Measurements from ENCODE around the gene IP6K1. TPM values are rescaled to one million over a fixed set of nuclear protein-coding genes. Genes with fewer than 3 reads are reported as not detected.
"Not testable (repeated sequence)": the region's sequence is repeated elsewhere in the genome, so short reads cannot be mapped to it uniquely, and the experiment has no call there.

The IP6K1 gene
- total RNA-seq, 1 donor from 2014 or later = 49.3 TPM

- no peak overlapping the region for H3K4me3 Mint-ChIP-seq
- intact Hi-C loops (cut with micrococcal nuclease) = loop anchor here (1.0 kb wide), 5 partner anchors 16 to 203 kb away; partner anchors contain the start of gene AMIGO3
- DNase-seq (ENCODE audit: low spot score) = peak; percentile 57
These were observed 82.9 kb downstream of the IP6K1 start for GRCh38 chr3:49703443-49703927.

GRCh38 chr3:49702672-49703071, 83.7 kb downstream of the IP6K1 start:
- H3K36me3 Mint-ChIP-seq (ENCODE audit: low read depth) = peaks cover 3% of the 10 kb centered on the region
- no peak overlapping the region for H3K4me3 Mint-ChIP-seq
- DNase-seq (ENCODE audit: low spot score) = no peak
- no peaks in the 10 kb centered on the region for H3K9me3 Mint-ChIP-seq
- H3K4me1 Mint-ChIP-seq (ENCODE audit: low read depth) = no peaks in the 10 kb centered on the region
- intact Hi-C loops (cut with micrococcal nuclease) = loop anchor here (1.0 kb wide), 5 partner anchors 17 to 204 kb away; partner anchors contain the start of gene AMIGO3
- H3K27me3 Mint-ChIP-seq (ENCODE audit: insufficient read depth) = no peaks in the 10 kb centered on the region
- no peak overlapping the region for H3K27ac Mint-ChIP-seq

More at GRCh38 chr3:49703443-49703927, 82.9 kb downstream of the IP6K1 start:
- no peaks in the 10 kb centered on the region for H3K27me3 Mint-ChIP-seq (ENCODE audit: insufficient read depth)
- H3K36me3 Mint-ChIP-seq (ENCODE audit: low read depth) = peaks cover 5% of the 10 kb centered on the region
- H3K9me3 Mint-ChIP-seq = no peaks in the 10 kb centered on the region
- no peak overlapping the region for H3K27ac Mint-ChIP-seq
- H3K4me1 Mint-ChIP-seq (ENCODE audit: low read depth) = no peaks in the 10 kb centered on the region

GRCh38 chr3:49701388-49702077, 84.8 kb downstream of the IP6K1 start:
- no peaks in the 10 kb centered on the region for H3K9me3 Mint-ChIP-seq
- H3K4me1 Mint-ChIP-seq (ENCODE audit: low read depth) = no peaks in the 10 kb centered on the region
- H3K27me3 Mint-ChIP-seq (ENCODE audit: insufficient read depth) = no peaks in the 10 kb centered on the region
- no peak overlapping the region for H3K4me3 Mint-ChIP-seq
- H3K36me3 Mint-ChIP-seq (ENCODE audit: low read depth) = peaks cover 1% of the 10 kb centered on the region
- H3K27ac Mint-ChIP-seq = no peak overlapping the region
- intact Hi-C loops (cut with micrococcal nuclease) = no loop called here
- no peak for DNase-seq (ENCODE audit: low spot score)

- no peak overlapping the region for H3K27ac Mint-ChIP-seq
These were observed 85.8 kb downstream of the IP6K1 start for GRCh38 chr3:49700453-49701128.

GRCh38 chr3:49700014-49700413, 86.3 kb downstream of the IP6K1 start:
- no peaks in the 10 kb centered on the region for H3K9me3 Mint-ChIP-seq
- intact Hi-C loops (cut with micrococcal nuclease) = no loop called here
- H3K27me3 Mint-ChIP-seq (ENCODE audit: insufficient read depth) = no peaks in the 10 kb centered on the region
- H3K4me3 Mint-ChIP-seq = no peak overlapping the region
- DNase-seq (ENCODE audit: low spot score) = no peak
- peaks cover 1% of the 10 kb centered on the region for H3K36me3 Mint-ChIP-seq (ENCODE audit: low read depth)
- H3K4me1 Mint-ChIP-seq (ENCODE audit: low read depth) = no peaks in the 10 kb centered on the region
- no peak overlapping the region for H3K27ac Mint-ChIP-seq

More at GRCh38 chr3:49700453-49701128, 85.8 kb downstream of the IP6K1 start:
- H3K4me1 Mint-ChIP-seq (ENCODE audit: low read depth) = no peaks in the 10 kb centered on the region
- peaks cover 1% of the 10 kb centered on the region for H3K36me3 Mint-ChIP-seq (ENCODE audit: low read depth)
- no peaks in the 10 kb centered on the region for H3K27me3 Mint-ChIP-seq (ENCODE audit: insufficient read depth)
- no peak for DNase-seq (ENCODE audit: low spot score)
- no peak overlapping the region for H3K4me3 Mint-ChIP-seq
- intact Hi-C loops (cut with micrococcal nuclease) = no loop called here
- H3K9me3 Mint-ChIP-seq = no peaks in the 10 kb centered on the region

- Mint-ChIP-seq H3K27me3 (ENCODE audit: insufficient read depth) (no peaks in the 10 kb centered on the region), H3K4me3 (no peak overlapping the region), H3K4me1 (ENCODE audit: low read depth) (no peaks in the 10 kb centered on the region), H3K27ac (no peak overlapping the region), H3K36me3 (ENCODE audit: low read depth) (peaks cover 1% of the 10 kb centered on the region), H3K9me3 (no peaks in the 10 kb centered on the region)
- intact Hi-C loops (cut with micrococcal nuclease) = no loop called here
- DNase-seq (ENCODE audit: low spot score) = no peak
These were observed 86.9 kb downstream of the IP6K1 start for GRCh38 chr3:49699281-49699979.

GRCh38 chr3:49695350-49696015, 90.9 kb downstream of the IP6K1 start:
- H3K36me3 Mint-ChIP-seq (ENCODE audit: low read depth); H3K27ac Mint-ChIP-seq; intact Hi-C loops (cut with micrococcal nuclease); DNase-seq (ENCODE audit: low spot score); H3K27me3 Mint-ChIP-seq (ENCODE audit: insufficient read depth); H3K9me3 Mint-ChIP-seq; H3K4me1 Mint-ChIP-seq (ENCODE audit: low read depth); H3K4me3 Mint-ChIP-seq: not testable (repeated sequence)

- H3K9me3 Mint-ChIP-seq; H3K27me3 Mint-ChIP-seq (ENCODE audit: insufficient read depth); intact Hi-C loops (cut with micrococcal nuclease); DNase-seq (ENCODE audit: low spot score); H3K27ac Mint-ChIP-seq; H3K36me3 Mint-ChIP-seq (ENCODE audit: low read depth); H3K4me3 Mint-ChIP-seq: not testable (repeated sequence)
- H3K4me1 Mint-ChIP-seq (ENCODE audit: low read depth) = peaks cover 15% of the 10 kb centered on the region
These were observed 91.8 kb downstream of the IP6K1 start for GRCh38 chr3:49694409-49695070.

- not testable (repeated sequence) for H3K36me3 Mint-ChIP-seq (ENCODE audit: low read depth)
- peaks cover 21% of the 10 kb centered on the region for H3K4me1 Mint-ChIP-seq (ENCODE audit: low read depth)
These were observed 94.9 kb downstream of the IP6K1 start for GRCh38 chr3:49691481-49691880.

GRCh38 chr3:49690856-49691255, 95.5 kb downstream of the IP6K1 start:
- H3K4me3 Mint-ChIP-seq = peak overlapping the region; percentile 97
- H3K36me3 Mint-ChIP-seq (ENCODE audit: low read depth); H3K9me3 Mint-ChIP-seq; intact Hi-C loops (cut with micrococcal nuclease); H3K27me3 Mint-ChIP-seq (ENCODE audit: insufficient read depth); DNase-seq (ENCODE audit: low spot score); H3K27ac Mint-ChIP-seq: not testable (repeated sequence)
- peaks cover 21% of the 10 kb centered on the region for H3K4me1 Mint-ChIP-seq (ENCODE audit: low read depth)

More at GRCh38 chr3:49691481-49691880, 94.9 kb downstream of the IP6K1 start:
- intact Hi-C loops (cut with micrococcal nuclease); H3K27ac Mint-ChIP-seq; H3K9me3 Mint-ChIP-seq; DNase-seq (ENCODE audit: low spot score); H3K27me3 Mint-ChIP-seq (ENCODE audit: insufficient read depth); H3K4me3 Mint-ChIP-seq: not testable (repeated sequence)

- H3K27ac Mint-ChIP-seq = peak overlapping the region; percentile 91
- H3K27me3 Mint-ChIP-seq (ENCODE audit: insufficient read depth); H3K9me3 Mint-ChIP-seq; DNase-seq (ENCODE audit: low spot score); H3K36me3 Mint-ChIP-seq (ENCODE audit: low read depth): not testable (repeated sequence)
- intact Hi-C loops (cut with micrococcal nuclease) = loop anchor here (1.0 to 5.0 kb wide), 4 partner anchors 16 to 598 kb away; partner anchors contain the start of genes AMIGO3, APEH, QRICH1 and TRAIP
- H3K4me3 Mint-ChIP-seq = peak overlapping the region; percentile 97
- H3K4me1 Mint-ChIP-seq (ENCODE audit: low read depth) = peaks cover 21% of the 10 kb centered on the region
These were observed 96.3 kb downstream of the IP6K1 start for GRCh38 chr3:49689908-49690624.
